Non-pigmented ciliary epithelial cell (primary cell): ENCODE measurements around the gene WNT11.

Experiments
- DNase-seq: peaks from one replicate; pipeline ENCODE4 v3.0.0-alpha.2; 2010; ENCODE audit warnings: low read depth

Gene WNT11

GRCh38 chr11:76152741-76153570, 53.3 kb downstream of the WNT11 start:
- DNase-seq, result no peak

- peak; percentile 17 for DNase-seq
These were observed 54.1 kb downstream of the WNT11 start for GRCh38 chr11:76152086-76152681.

GRCh38 chr11:76151556-76152085, 54.7 kb downstream of the WNT11 start:
- DNase-seq, result no peak

- DNase-seq, result no peak
These were observed 56.2 kb downstream of the WNT11 start for GRCh38 chr11:76150141-76150540.

- no peak for DNase-seq
These were observed 56.6 kb downstream of the WNT11 start for GRCh38 chr11:76149713-76150112.

- DNase-seq, result no peak
These were observed 57.2 kb downstream of the WNT11 start for GRCh38 chr11:76148941-76149613.

GRCh38 chr11:76148231-76148630, 58.1 kb downstream of the WNT11 start:
- DNase-seq, result no peak

GRCh38 chr11:76147106-76147740, 59.1 kb downstream of the WNT11 start:
- no peak for DNase-seq

GRCh38 chr11:76143274-76143673, 63.0 kb downstream of the WNT11 start:
- no peak for DNase-seq

- DNase-seq, result no peak
These were observed 64.3 kb downstream of the WNT11 start for GRCh38 chr11:76141901-76142588.

GRCh38 chr11:76140912-76141574, 65.3 kb downstream of the WNT11 start:
- DNase-seq, result no peak

GRCh38 chr11:76139314-76139713, 67.0 kb downstream of the WNT11 start:
- DNase-seq, result no peak
